ENCODE measurements around the gene DAGLB. TPM values are rescaled to one million over a fixed set of nuclear protein-coding genes. Genes with fewer than 3 reads are reported as not detected.
"Not testable (repeated sequence)": the region's sequence is repeated elsewhere in the genome, so short reads cannot be mapped to it uniquely, and the experiment has no call there.

Gene DAGLB
- total RNA-seq, 4 donors from 2014 or later: 9.1 to 36.3 (median 24.3) TPM

DNA sequence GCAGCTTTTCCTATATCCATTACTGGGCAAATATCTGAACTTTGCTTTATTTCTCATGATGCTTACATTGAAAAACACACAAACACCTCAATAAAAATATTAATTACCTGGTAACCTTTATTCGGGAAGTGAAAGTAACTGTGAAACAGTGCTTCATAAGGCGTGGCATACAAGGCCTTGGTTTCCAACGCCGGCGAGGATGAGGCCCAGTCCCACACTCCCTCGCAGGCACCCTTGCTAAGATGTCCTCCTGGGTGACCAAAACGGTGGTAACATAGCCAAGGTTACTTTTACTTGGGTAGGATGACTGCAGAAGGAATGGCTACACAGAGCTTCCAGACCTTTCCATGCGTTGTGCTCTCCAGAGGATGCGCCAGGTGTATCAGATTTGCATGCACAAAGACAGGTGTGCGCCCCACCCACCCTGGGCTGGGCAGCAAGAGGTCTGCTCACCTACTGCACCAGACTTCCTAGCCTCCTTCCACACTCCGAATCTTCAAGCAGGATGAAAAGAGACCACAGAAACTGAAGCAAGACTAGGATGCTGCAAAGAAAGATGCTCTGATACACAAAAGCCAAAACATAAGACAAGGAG lies 13.3 kb upstream of the DAGLB start:
- no peaks in the 10 kb centered on the region for H3K9me3 ChIP-seq
- no peak for TF ChIP-seq POLR2A (IDR thresholded peaks at IDR 0.05)
- TF ChIP-seq, protein P1, sequence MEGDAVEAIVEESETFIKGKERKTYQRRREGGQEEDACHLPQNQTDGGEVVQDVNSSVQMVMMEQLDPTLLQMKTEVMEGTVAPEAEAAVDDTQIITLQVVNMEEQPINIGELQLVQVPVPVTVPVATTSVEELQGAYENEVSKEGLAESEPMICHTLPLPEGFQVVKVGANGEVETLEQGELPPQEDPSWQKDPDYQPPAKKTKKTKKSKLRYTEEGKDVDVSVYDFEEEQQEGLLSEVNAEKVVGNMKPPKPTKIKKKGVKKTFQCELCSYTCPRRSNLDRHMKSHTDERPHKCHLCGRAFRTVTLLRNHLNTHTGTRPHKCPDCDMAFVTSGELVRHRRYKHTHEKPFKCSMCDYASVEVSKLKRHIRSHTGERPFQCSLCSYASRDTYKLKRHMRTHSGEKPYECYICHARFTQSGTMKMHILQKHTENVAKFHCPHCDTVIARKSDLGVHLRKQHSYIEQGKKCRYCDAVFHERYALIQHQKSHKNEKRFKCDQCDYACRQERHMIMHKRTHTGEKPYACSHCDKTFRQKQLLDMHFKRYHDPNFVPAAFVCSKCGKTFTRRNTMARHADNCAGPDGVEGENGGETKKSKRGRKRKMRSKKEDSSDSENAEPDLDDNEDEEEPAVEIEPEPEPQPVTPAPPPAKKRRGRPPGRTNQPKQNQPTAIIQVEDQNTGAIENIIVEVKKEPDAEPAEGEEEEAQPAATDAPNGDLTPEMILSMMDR (IDR thresholded peaks at IDR 0.05): no peak
- peak in 2 of 3 donors; percentile 49 to 60 for DNase-seq
- H3K4me3 ChIP-seq: no peak overlapping the region
- no peaks in the 10 kb centered on the region for H3K27me3 ChIP-seq
- H3K4me1 ChIP-seq: no peaks in the 10 kb centered on the region
- H3K27ac ChIP-seq: peak overlapping the region in 1 of 4 donors; percentile 39
- peaks cover 0 to 50% (median 0%) of the 10 kb centered on the region in 3 donors for H3K36me3 ChIP-seq

DNA sequence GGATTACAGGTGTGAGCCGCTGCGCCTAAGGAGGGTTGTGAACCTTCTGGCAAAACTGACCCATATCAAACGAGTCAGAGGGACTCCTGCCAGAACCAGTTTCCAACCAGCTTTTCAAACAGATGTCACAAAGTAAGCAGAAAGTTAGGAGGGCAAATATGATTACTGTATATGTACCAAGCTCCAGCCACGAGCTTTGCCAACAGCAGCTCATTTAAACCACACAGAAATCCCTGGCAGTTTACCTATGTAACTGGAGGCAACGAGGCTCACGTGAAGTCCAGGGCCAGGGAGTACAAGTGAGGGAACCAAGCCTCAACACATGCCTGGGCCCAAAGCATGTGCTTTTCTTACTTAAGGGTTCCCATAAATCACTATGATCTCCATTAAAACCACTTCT lies 12.5 kb upstream of the DAGLB start:
- H3K4me3 ChIP-seq: no peak overlapping the region
- no peak for TF ChIP-seq POLR2A (IDR thresholded peaks at IDR 0.05)
- TF ChIP-seq, protein P1 (IDR thresholded peaks at IDR 0.05): no peak
- no peaks in the 10 kb centered on the region for H3K27me3 ChIP-seq
- peaks cover 0 to 42% (median 0%) of the 10 kb centered on the region in 3 donors for H3K36me3 ChIP-seq
- H3K9me3 ChIP-seq: no peaks in the 10 kb centered on the region
- peak overlapping the region in 1 of 4 donors; percentile 59 for H3K27ac ChIP-seq
- H3K4me1 ChIP-seq: no peaks in the 10 kb centered on the region
- no peak for DNase-seq

DNA sequence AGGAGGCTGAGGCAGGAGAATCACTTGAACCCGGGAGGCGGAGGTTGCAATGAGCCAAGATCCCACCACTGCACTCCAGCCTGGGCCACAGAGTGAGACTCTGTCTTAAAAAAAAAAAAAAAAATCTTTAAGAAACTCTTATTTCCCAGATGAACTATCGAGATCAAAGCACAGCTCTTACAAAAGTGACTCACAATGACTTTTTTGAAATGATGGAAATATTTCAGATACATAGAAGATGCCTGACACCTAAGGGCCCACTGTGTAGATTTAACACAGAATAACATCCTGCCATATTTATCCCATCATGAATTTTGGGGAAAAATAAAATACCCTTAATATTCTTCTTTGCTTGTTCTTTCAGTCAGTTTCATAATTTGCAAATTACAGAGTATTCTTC lies 10.9 kb upstream of the DAGLB start:
- peaks cover 0 to 31% (median 0%) of the 10 kb centered on the region in 3 donors for H3K36me3 ChIP-seq
- H3K4me1 ChIP-seq, DNase-seq, H3K27me3 ChIP-seq, H3K27ac ChIP-seq, H3K4me3 ChIP-seq, H3K9me3 ChIP-seq: not testable (repeated sequence)

DNA sequence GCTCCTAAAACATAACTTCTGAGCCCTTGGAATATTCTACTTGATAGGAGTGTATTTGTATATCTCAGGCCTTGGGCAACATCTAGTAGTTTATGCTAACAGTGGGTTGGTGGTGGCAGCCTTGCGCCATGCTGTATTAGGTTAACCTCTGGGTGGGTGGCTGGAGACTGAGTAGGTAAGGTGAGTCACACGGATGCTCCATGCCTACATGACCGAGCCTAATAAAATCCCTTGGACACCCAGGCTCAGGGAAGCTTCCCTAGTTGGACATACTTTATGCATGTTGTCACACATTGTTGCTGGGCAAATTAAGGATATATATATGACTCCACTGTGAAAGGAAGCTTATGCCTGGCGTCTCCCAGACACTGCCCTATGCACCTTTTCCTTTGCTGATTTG lies 6.0 kb upstream of the DAGLB start:
- TF ChIP-seq POLR2A (IDR thresholded peaks at IDR 0.05): no peak
- TF ChIP-seq, protein P1 (IDR thresholded peaks at IDR 0.05): no peak
- H3K27ac ChIP-seq: no peak overlapping the region
- H3K9me3 ChIP-seq: no peaks in the 10 kb centered on the region
- no peaks in the 10 kb centered on the region for H3K27me3 ChIP-seq
- H3K4me3 ChIP-seq: no peak overlapping the region
- H3K4me1 ChIP-seq: no peaks in the 10 kb centered on the region
- DNase-seq: no peak
- no peaks in the 10 kb centered on the region for H3K36me3 ChIP-seq

- TF ChIP-seq POLR2A (IDR thresholded peaks at IDR 0.05): no peak
- TF ChIP-seq, protein P1 (IDR thresholded peaks at IDR 0.05): no peak
- H3K36me3 ChIP-seq: no peaks in the 10 kb centered on the region
- no peak overlapping the region for H3K27ac ChIP-seq
- H3K4me3 ChIP-seq: no peak overlapping the region
- no peaks in the 10 kb centered on the region for H3K27me3 ChIP-seq
- H3K4me1 ChIP-seq: peaks cover 0 to 6% (median 0%) of the 10 kb centered on the region in 4 donors
- no peaks in the 10 kb centered on the region for H3K9me3 ChIP-seq
- DNase-seq: no peak
Measured at GRCh38 chr7:6451224-6451705, 3.5 kb upstream of the DAGLB start.

DNA sequence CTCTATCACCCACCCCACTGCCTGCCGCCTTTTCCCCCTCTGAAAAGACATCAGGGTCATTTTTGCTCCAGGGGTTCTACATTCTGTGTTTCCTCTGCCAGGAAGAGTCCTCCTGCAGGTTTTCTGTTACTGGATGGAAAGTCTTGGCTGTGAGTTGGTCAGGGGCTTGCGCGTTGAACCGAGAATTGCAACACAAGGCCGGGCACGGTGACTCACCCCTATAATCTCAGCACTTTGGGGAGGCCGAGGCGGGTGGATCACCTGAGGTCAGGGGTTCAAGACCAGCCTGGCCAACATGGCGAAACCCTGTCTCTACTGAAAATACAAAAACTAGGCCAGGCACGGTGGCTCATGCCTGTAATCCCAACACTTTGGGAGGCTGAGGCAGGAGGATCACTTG lies 2.8 kb upstream of the DAGLB start:
- not testable (repeated sequence) for H3K27ac ChIP-seq, H3K4me3 ChIP-seq, H3K9me3 ChIP-seq, DNase-seq, H3K4me1 ChIP-seq, H3K36me3 ChIP-seq, H3K27me3 ChIP-seq

DNA sequence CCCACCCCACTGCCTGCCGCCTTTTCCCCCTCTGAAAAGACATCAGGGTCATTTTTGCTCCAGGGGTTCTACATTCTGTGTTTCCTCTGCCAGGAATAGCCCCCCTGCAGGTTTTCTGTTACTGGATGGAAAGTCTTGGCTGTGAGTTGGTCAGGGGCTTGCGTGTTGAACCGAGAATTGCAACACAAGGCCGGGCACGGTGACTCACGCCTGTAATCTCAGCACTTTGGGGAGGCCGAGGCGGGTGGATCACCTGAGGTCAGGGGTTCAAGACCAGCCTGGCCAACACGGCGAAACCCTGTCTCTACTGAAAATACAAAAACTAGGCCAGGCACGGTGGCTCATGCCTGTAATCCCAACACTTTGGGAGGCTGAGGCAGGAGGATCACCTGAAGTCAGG lies 2.1 kb upstream of the DAGLB start:
- not testable (repeated sequence) for H3K4me1 ChIP-seq, H3K27ac ChIP-seq, H3K36me3 ChIP-seq, DNase-seq, H3K4me3 ChIP-seq, H3K27me3 ChIP-seq, H3K9me3 ChIP-seq
